SU-DHL-6 (cell line): ENCODE results near the gene ATP13A3.

Experiments used
- EZH2phosphoT487 ChIP-seq: fragments of 200-600 bp; sonication (generic), shearing (Covaris generic); conservative IDR thresholded peaks from 2 replicates; pipeline ENCODE4 v1.6.1; 2018; ENCODE audit warnings: mild to moderate bottlenecking, antibody characterized with exemption, low read length, moderate library complexity, mixed read lengths
- TF ChIP-seq, protein P1 (sequence below): fragments of 200-600 bp; sonication (generic); IDR thresholded peaks from one replicate; pipeline ENCODE4 v1.5.1; 2017; ENCODE audit warnings: antibody characterized with exemption, mild to moderate bottlenecking, low read length, moderate library complexity; ENCODE audit not compliant: insufficient read depth, poor library complexity, severe bottlenecking

DNA sequence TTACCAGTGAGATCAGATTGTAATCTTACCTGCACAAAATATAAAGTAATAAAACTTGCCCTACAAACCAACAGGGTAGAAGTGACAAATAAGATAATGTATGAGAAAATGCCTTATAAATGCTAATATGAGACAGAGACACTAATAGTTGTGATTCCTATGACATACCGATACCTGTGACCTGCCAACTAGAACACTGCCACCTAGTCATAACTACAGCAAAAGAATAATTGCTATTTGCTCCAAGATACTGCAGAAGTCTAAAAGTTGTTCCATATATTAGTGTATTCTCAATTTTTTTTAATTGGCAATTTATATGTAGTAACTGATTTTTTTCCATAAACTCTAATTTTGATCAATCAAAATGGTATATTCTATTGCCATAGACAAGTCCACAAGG is 62.4 kb downstream of the ATP13A3 start:
- TF ChIP-seq EZH2phosphoT487: no peak
- TF ChIP-seq, protein P1, sequence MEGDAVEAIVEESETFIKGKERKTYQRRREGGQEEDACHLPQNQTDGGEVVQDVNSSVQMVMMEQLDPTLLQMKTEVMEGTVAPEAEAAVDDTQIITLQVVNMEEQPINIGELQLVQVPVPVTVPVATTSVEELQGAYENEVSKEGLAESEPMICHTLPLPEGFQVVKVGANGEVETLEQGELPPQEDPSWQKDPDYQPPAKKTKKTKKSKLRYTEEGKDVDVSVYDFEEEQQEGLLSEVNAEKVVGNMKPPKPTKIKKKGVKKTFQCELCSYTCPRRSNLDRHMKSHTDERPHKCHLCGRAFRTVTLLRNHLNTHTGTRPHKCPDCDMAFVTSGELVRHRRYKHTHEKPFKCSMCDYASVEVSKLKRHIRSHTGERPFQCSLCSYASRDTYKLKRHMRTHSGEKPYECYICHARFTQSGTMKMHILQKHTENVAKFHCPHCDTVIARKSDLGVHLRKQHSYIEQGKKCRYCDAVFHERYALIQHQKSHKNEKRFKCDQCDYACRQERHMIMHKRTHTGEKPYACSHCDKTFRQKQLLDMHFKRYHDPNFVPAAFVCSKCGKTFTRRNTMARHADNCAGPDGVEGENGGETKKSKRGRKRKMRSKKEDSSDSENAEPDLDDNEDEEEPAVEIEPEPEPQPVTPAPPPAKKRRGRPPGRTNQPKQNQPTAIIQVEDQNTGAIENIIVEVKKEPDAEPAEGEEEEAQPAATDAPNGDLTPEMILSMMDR: no peak
